ENCODE results near the gene KRTAP29-1. TPM values are rescaled to one million over a fixed set of nuclear protein-coding genes. Genes with fewer than 3 reads are reported as not detected.

KRTAP29-1 gene
- total RNA-seq, 2 donors from 2014 or later = not detected

- H3K27ac ChIP-seq = no peak within 1 kb of the TSS
- H3K27me3 ChIP-seq (replicated peaks; ENCODE audit: insufficient read depth) = no peaks in the 10 kb centered on the region
- H3K4me3 ChIP-seq = no peak within 1 kb of the TSS
- no peaks in the 10 kb centered on the region for H3K36me3 ChIP-seq
- ATAC-seq (ENCODE audit: insufficient number of reproducible peaks, low FRiP score, low read depth) (no peak), DNase-seq (ENCODE audit: low spot score) (no peak)
- peaks cover 5% of the 10 kb centered on the region for H3K9me3 ChIP-seq
- no peaks in the 10 kb centered on the region for H3K4me1 ChIP-seq (ENCODE audit: control insufficient read depth in 1 of 2, low read depth in 2 of 2)
- no peak for TF ChIP-seq CTCF (IDR thresholded peaks at IDR 0.05)
Observed at GRCh38 chr17:41315204-41315794, 12.6 kb upstream of the KRTAP29-1 start, which contains the start of gene KRTAP17-1. Gene KRTAP17-1 (minus strand): TSS chr17:41315710. CDS start chr17:41315650, 60 bp downstream.

- peaks cover 0 to 9% of the 10 kb centered on the region in 2 donors for H3K4me1 ChIP-seq (ENCODE audit: control insufficient read depth in 1 of 2, low read depth in 2 of 2)
- DNase-seq (ENCODE audit: low spot score) (no peak), ATAC-seq (ENCODE audit: insufficient number of reproducible peaks, low FRiP score, low read depth) (no peak)
- H3K27ac ChIP-seq = no peak overlapping the region
- TF ChIP-seq CTCF (IDR thresholded peaks at IDR 0.05) = no peak
- no peaks in the 10 kb centered on the region for H3K27me3 ChIP-seq (replicated peaks; ENCODE audit: insufficient read depth)
- H3K4me3 ChIP-seq = no peak overlapping the region
- H3K9me3 ChIP-seq = no peaks in the 10 kb centered on the region
- H3K36me3 ChIP-seq = no peaks in the 10 kb centered on the region
Observed at GRCh38 chr17:41311111-41311510, 8.5 kb upstream of the KRTAP29-1 start.

- Histone ChIP-seq H3K4me1 (ENCODE audit: control insufficient read depth in 1 of 2, low read depth in 2 of 2) (peaks cover 0 to 9% of the 10 kb centered on the region in 2 donors), H3K27me3 (replicated peaks; ENCODE audit: insufficient read depth) (no peaks in the 10 kb centered on the region), H3K4me3 (peak within 1 kb of the TSS; percentile 19), H3K36me3 (no peaks in the 10 kb centered on the region), H3K9me3 (no peaks in the 10 kb centered on the region), H3K27ac (no peak within 1 kb of the TSS)
- DNase-seq (ENCODE audit: low spot score) = no peak
- no peak for ATAC-seq (ENCODE audit: insufficient number of reproducible peaks, low FRiP score, low read depth)
- TF ChIP-seq CTCF (IDR thresholded peaks at IDR 0.05) = no peak
Observed at GRCh38 chr17:41308918-41309359, 6.3 kb upstream of the KRTAP29-1 start, which contains the start of gene KRTAP16-1. Gene KRTAP16-1 (minus strand): TSS chr17:41309309. CDS start chr17:41309253, 56 bp downstream.

DNA sequence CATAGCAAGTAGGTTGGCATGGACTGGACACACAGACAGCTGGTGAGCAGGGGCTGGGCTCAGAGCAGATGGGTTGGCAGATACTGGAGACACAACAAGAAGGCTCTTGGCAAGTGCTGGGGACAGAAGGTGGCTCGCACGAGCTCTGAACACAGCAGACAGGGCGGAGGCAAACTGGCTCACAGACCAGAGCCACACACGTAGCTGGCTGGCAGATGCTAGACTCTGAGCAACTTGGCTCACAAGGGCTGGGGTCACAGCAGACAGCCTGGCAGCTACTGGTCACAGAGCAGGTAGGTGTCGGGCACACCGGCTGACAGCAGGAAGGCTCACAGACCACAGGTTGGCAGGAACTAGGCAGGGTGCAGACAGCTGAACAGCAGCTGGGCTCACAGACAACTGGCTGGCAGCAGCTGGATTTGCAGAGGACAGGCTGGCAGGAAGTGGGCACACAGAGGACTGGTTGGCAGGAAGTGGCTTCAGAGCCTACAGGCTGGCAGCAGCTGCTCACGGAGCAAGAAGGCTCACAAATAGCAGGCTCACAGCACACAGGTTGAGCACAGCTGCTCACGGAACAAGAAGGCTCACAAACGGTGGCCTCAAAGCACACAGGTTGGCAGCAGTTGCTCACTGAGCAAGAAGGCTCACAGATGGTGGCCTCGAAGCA lies 5.7 kb upstream of the KRTAP29-1 start:
- Histone ChIP-seq H3K27me3 (replicated peaks; ENCODE audit: insufficient read depth) (no peaks in the 10 kb centered on the region), H3K9me3 (no peaks in the 10 kb centered on the region), H3K36me3 (no peaks in the 10 kb centered on the region), H3K27ac (no peak overlapping the region), H3K4me3 (peak overlapping the region; percentile 19), H3K4me1 (ENCODE audit: control insufficient read depth in 1 of 2, low read depth in 2 of 2) (peaks cover 0 to 9% of the 10 kb centered on the region in 2 donors)
- DNase-seq (ENCODE audit: low spot score) (no peak), ATAC-seq (ENCODE audit: insufficient number of reproducible peaks, low FRiP score, low read depth) (no peak)
- TF ChIP-seq CTCF (IDR thresholded peaks at IDR 0.05) = no peak

DNA sequence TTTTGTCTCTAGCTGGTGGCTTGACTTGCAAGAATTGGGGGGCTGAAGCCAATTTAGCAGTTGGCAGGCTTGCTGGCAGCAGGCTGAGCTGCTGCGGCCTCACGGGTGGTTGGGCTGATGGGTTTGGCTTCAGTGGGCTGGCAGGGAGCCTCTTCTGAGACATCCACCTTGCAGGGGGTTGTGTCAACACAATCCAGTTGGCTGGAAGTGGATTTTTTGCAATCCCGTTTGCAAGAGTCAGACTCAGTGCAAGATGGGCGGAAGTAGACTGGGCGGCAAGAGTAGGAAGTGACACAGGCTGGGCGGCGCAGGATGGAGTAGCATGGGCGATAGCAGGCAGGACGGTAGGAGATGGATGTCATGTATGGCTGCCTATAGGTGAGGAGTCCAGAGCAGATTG lies 5.0 kb upstream of the KRTAP29-1 start:
- no peak for ATAC-seq (ENCODE audit: insufficient number of reproducible peaks, low FRiP score, low read depth)
- no peaks in the 10 kb centered on the region for H3K27me3 ChIP-seq (replicated peaks; ENCODE audit: insufficient read depth)
- no peaks in the 10 kb centered on the region for H3K36me3 ChIP-seq
- H3K9me3 ChIP-seq = no peaks in the 10 kb centered on the region
- H3K4me3 ChIP-seq = no peak overlapping the region
- peaks cover 0 to 9% of the 10 kb centered on the region in 2 donors for H3K4me1 ChIP-seq (ENCODE audit: control insufficient read depth in 1 of 2, low read depth in 2 of 2)
- no peak for TF ChIP-seq CTCF (IDR thresholded peaks at IDR 0.05)
- no peak overlapping the region for H3K27ac ChIP-seq
- DNase-seq (ENCODE audit: low spot score) = no peak
